H9 (cell line): ENCODE data around the gene CYP21A2. TPM values are rescaled to one million over a fixed set of nuclear protein-coding genes. Genes with fewer than 3 reads are reported as not detected.

ENCODE experiments used
- DNase-seq: peaks from one replicate; pipeline ENCODE4 v3.0.0-alpha.2; 2017
- H2AFZ ChIP-seq: one replicate; pipeline ENCODE4 v1.6.1; 2013; ENCODE audit warnings: mild to moderate bottlenecking, low read length, control low read depth, moderate library complexity
- H2AK5ac ChIP-seq: 2 replicates; pipeline ENCODE4 v1.6.1; 2013; ENCODE audit warnings: low read length, control low read depth, mixed read lengths; ENCODE audit not compliant: insufficient read length
- H2BK120ac ChIP-seq: one replicate; pipeline ENCODE4 v1.6.1; 2013; ENCODE audit warnings: low read depth, mild to moderate bottlenecking, low read length, control low read depth, inconsistent platforms; ENCODE audit not compliant: poor library complexity, severe bottlenecking
- H2BK12ac ChIP-seq: 2 replicates; pipeline ENCODE4 v1.6.1; 2013; ENCODE audit warnings: low read length, control low read depth, mixed read lengths, low read depth; ENCODE audit not compliant: insufficient read length
- H2BK15ac ChIP-seq: 2 replicates; pipeline ENCODE4 v1.6.1; 2013; ENCODE audit warnings: low read depth, low read length, control low read depth
- H2BK20ac ChIP-seq: one replicate; pipeline ENCODE4 v1.6.1; 2013; ENCODE audit warnings: low read depth, mild to moderate bottlenecking, low read length, control low read depth, inconsistent platforms; ENCODE audit not compliant: poor library complexity, severe bottlenecking
- H2BK5ac ChIP-seq: 2 replicates; pipeline ENCODE4 v1.6.1; 2013; ENCODE audit warnings: low read length, control low read depth, mixed read lengths; ENCODE audit not compliant: insufficient read length
- H3K14ac ChIP-seq: 2 replicates; pipeline ENCODE4 v1.6.1; 2013; ENCODE audit warnings: low read length, control low read depth; ENCODE audit not compliant: insufficient read depth
- H3K18ac ChIP-seq: 2 replicates; pipeline ENCODE4 v1.6.1; 2013; ENCODE audit warnings: low read depth, mild to moderate bottlenecking, mixed read lengths, low read length, control low read depth; ENCODE audit not compliant: insufficient read length
- H3K23ac ChIP-seq: 2 replicates; pipeline ENCODE4 v1.6.1; 2013; ENCODE audit warnings: low read length, control low read depth, mixed read lengths, low read depth; ENCODE audit not compliant: insufficient read length
- H3K23me2 ChIP-seq: 2 replicates; pipeline ENCODE4 v1.6.1; 2013; ENCODE audit warnings: low read depth, mild to moderate bottlenecking, mixed read lengths, low read length, control low read depth; ENCODE audit not compliant: insufficient read length, poor library complexity, severe bottlenecking
- H3K27ac ChIP-seq: 2 replicates; pipeline ENCODE4 v1.5.1; 2013; ENCODE audit warnings: low read length, control low read depth, mixed read lengths, low read depth; ENCODE audit not compliant: insufficient read length
- H3K27me3 ChIP-seq: 2 replicates; pipeline ENCODE4 v1.6.1; 2013; ENCODE audit warnings: low read length, control low read depth, inconsistent platforms; ENCODE audit not compliant: insufficient read depth
- H3K4ac ChIP-seq: 2 replicates; pipeline ENCODE4 v1.6.1; 2013; ENCODE audit warnings: low read depth, mild to moderate bottlenecking, control low read depth, inconsistent platforms, low read length, moderate library complexity
- H3K4me1 ChIP-seq: 2 replicates; pipeline ENCODE4 v1.6.1; 2013; ENCODE audit warnings: low read length, control low read depth, inconsistent platforms; ENCODE audit not compliant: insufficient read depth
- H3K4me2 ChIP-seq: 2 replicates; pipeline ENCODE4 v1.6.1; 2013; ENCODE audit warnings: low read length, control low read depth, mixed read lengths; ENCODE audit not compliant: insufficient read length, insufficient read depth
- H3K56ac ChIP-seq: 2 replicates; pipeline ENCODE4 v1.6.1; 2013; ENCODE audit warnings: low read depth, mild to moderate bottlenecking, mixed read lengths, low read length, control low read depth; ENCODE audit not compliant: insufficient read length
- H3K79me1 ChIP-seq: 2 replicates; pipeline ENCODE4 v1.6.1; 2013; ENCODE audit warnings: low read depth, mild to moderate bottlenecking, moderate library complexity, low read length, control low read depth, inconsistent platforms; ENCODE audit not compliant: insufficient read depth, poor library complexity, severe bottlenecking
- H3K79me2 ChIP-seq: 2 replicates; pipeline ENCODE4 v1.6.1; 2013; ENCODE audit warnings: low read length, control low read depth, inconsistent platforms; ENCODE audit not compliant: insufficient read depth
- H3K9ac ChIP-seq: 2 replicates; pipeline ENCODE4 v1.6.1; 2013; ENCODE audit warnings: low read length, control low read depth, mixed read lengths; ENCODE audit not compliant: insufficient read length; ENCODE audit errors: extremely low read depth
- H3K9me3 ChIP-seq: one replicate; pipeline ENCODE4 v1.6.1; 2013; ENCODE audit warnings: low read depth, low read length, inconsistent platforms; ENCODE audit not compliant: control insufficient read depth
- H3T11ph ChIP-seq: one replicate; pipeline ENCODE4 v1.6.1; 2013; ENCODE audit warnings: mild to moderate bottlenecking, low read length, control low read depth, inconsistent platforms
- H4K20me1 ChIP-seq: one replicate; pipeline ENCODE4 v1.6.1; 2013; ENCODE audit not compliant: control insufficient read depth, insufficient read length, insufficient read depth
- H4K5ac ChIP-seq: 2 replicates; pipeline ENCODE4 v1.6.1; 2013; ENCODE audit warnings: low read depth, mild to moderate bottlenecking, mixed read lengths, low read length, control low read depth; ENCODE audit not compliant: insufficient read length
- H4K8ac ChIP-seq: replicated peaks from 2 replicates; pipeline ENCODE4 v1.6.1; 2013; ENCODE audit warnings: low read length, control low read depth, mixed read lengths, low read depth; ENCODE audit not compliant: insufficient read length
- H4K91ac ChIP-seq: 2 replicates; pipeline ENCODE4 v1.6.1; 2013; ENCODE audit warnings: low read depth, mild to moderate bottlenecking, moderate library complexity, mixed read lengths, low read length, control low read depth; ENCODE audit not compliant: insufficient read length
- H3K27ac Mint-ChIP-seq, 3 experiments: 2 replicates in 2 of 3; 3 replicates in 1 of 3; pipeline ENCODE4 v1.8.0; 2020 to 2021; ENCODE audit warnings: mixed read lengths in 3 of 3, mild to moderate bottlenecking in 1 of 3, moderate library complexity in 1 of 3
- H3K27me3 Mint-ChIP-seq: 2 replicates; pipeline ENCODE4 v1.8.0; 2021; ENCODE audit warnings: low read depth, mild to moderate bottlenecking, moderate library complexity, mixed read lengths
- H3K36me3 Mint-ChIP-seq, 3 experiments: 2 replicates in 2 of 3; 3 replicates in 1 of 3; pipeline ENCODE4 v1.8.0; 2020 to 2021; ENCODE audit warnings: low read depth in 3 of 3, mixed read lengths in 3 of 3; ENCODE audit not compliant: insufficient read depth in 1 of 3
- H3K4me1 Mint-ChIP-seq, 2 experiments: 2 replicates each; pipeline ENCODE4 v1.8.0; 2020; ENCODE audit warnings: mixed read lengths in 2 of 2
- H3K4me3 Mint-ChIP-seq, 2 experiments: 2 replicates in 1 of 2; 3 replicates in 1 of 2; pipeline ENCODE4 v1.8.0; 2020 to 2021; ENCODE audit warnings: mild to moderate bottlenecking in 2 of 2, mixed read lengths in 2 of 2, moderate library complexity in 1 of 2
- H3K9me3 Mint-ChIP-seq, 2 experiments: 2 replicates in 1 of 2; 3 replicates in 1 of 2; pipeline ENCODE4 v1.8.0; 2020; ENCODE audit warnings: mild to moderate bottlenecking in 2 of 2, mixed read lengths in 2 of 2, moderate library complexity in 1 of 2
- CTCF ChIP-seq: fragments of 200-600 bp; sonication (generic); conservative IDR thresholded peaks from 3 replicates; pipeline ENCODE4 v1.8.0; 2021; ENCODE audit warnings: antibody characterized with exemption, mild to moderate bottlenecking
- WGBS: extraction: QIAGEN DNeasy Blood & Tissue Kit; methylation state at CpG from one replicate; pipeline ENCODE4 v1.1.7; 2013; ENCODE audit warnings: missing lambda C conversion rate, low lambda C conversion rate, mixed read lengths; ENCODE audit not compliant: insufficient read length; ENCODE audit errors: extremely low coverage; 5-methylcytosine and 5-hydroxymethylcytosine counted together
- total RNA-seq: library from RNA; stranded (reverse); gene quantifications from 2 replicates; pipeline ENCODE4 v1.2.1, GENCODE V29; 2021

Gene CYP21A2
- total RNA-seq, 1 experiment from 2014 or later = not detected

- H2BK20ac ChIP-seq = no peak overlapping the region
- TF ChIP-seq CTCF = no peak
- H2BK12ac ChIP-seq = no peak overlapping the region
- H3K4me1 ChIP-seq = no peaks in the 10 kb centered on the region
- H3K18ac ChIP-seq = no peak overlapping the region
- H3K14ac ChIP-seq = no peak overlapping the region
- no peak overlapping the region for H3K9ac ChIP-seq
- H3K27ac ChIP-seq = no peak overlapping the region
- no peaks in the 10 kb centered on the region for H3K23me2 ChIP-seq
- no peaks in the 10 kb centered on the region for H3K9me3 ChIP-seq
- no peaks in the 10 kb centered on the region for H4K20me1 ChIP-seq
- no CpG with 5 or more reads among the region's 7 CpGs for WGBS
- Mint-ChIP-seq H3K36me3 (no peaks in the 10 kb centered on the region; a peak in 1 of 7 replicates), H3K27me3 (peaks cover 3% of the 10 kb centered on the region), H3K9me3 (no peaks in the 10 kb centered on the region), H3K4me3 (no peak overlapping the region), H3K4me1 (peaks cover 0 to 4% of the 10 kb centered on the region in 2 experiments; a peak in 2 of 4 replicates), H3K27ac (no peak overlapping the region)
- no peaks in the 10 kb centered on the region for H3K79me1 ChIP-seq
- no peak overlapping the region for H3T11ph ChIP-seq
- no peak overlapping the region for H4K8ac ChIP-seq
- no peak overlapping the region for H4K91ac ChIP-seq
- no peak overlapping the region for H2BK15ac ChIP-seq
- H2BK5ac ChIP-seq = no peak overlapping the region
- no peak overlapping the region for H2BK120ac ChIP-seq
- H2AFZ ChIP-seq = no peak overlapping the region
- no peak overlapping the region for H3K23ac ChIP-seq
- no peak overlapping the region for H2AK5ac ChIP-seq
- no peak overlapping the region for H4K5ac ChIP-seq
- no peak overlapping the region for H3K4me2 ChIP-seq
- no peaks in the 10 kb centered on the region for H3K27me3 ChIP-seq
- no peak overlapping the region for H3K4ac ChIP-seq
- no peak overlapping the region for H3K56ac ChIP-seq
- peak; percentile 14 for DNase-seq
- no peaks in the 10 kb centered on the region for H3K79me2 ChIP-seq
Observed at GRCh38 chr6:32056254-32056653, 18.0 kb downstream of the CYP21A2 start.
